Fibroblast of the aortic adventitia (primary cell): ENCODE results near the gene SPNS2. TPM values are rescaled to one million over a fixed set of nuclear protein-coding genes. Genes with fewer than 3 reads are reported as not detected.

Source experiments
- DNase-seq: peaks from one replicate; pipeline ENCODE4 v3.0.0-alpha.2; 2010; ENCODE audit warnings: low read depth
- H3K4me3 ChIP-seq: 2 replicates; pipeline ENCODE4 v1.5.1; 2011; ENCODE audit warnings: low read depth, mild to moderate bottlenecking, control low read depth, low read length, moderate library complexity
- CTCF ChIP-seq: IDR thresholded peaks from 2 replicates; pipeline ENCODE4 v1.5.1; 2011; ENCODE audit warnings: mild to moderate bottlenecking, low read length, control low read depth, inconsistent platforms; ENCODE audit not compliant: insufficient read depth
- total RNA-seq: library from RNA; depleted of rRNA; stranded (reverse); fragments of >200 nt; gene quantifications from 2 replicates; pipeline ENCODE4 v1.2.3, GENCODE V29; 2012; ENCODE audit warnings: low replicate concordance

SPNS2 gene
- total RNA-seq, 1 donor: 0.27 TPM

- DNase-seq: no peak
- no peak for TF ChIP-seq CTCF
- H3K4me3 ChIP-seq: no peak overlapping the region
Measured at GRCh38 chr17:4527566-4528125, 29.0 kb downstream of the SPNS2 start.

DNA sequence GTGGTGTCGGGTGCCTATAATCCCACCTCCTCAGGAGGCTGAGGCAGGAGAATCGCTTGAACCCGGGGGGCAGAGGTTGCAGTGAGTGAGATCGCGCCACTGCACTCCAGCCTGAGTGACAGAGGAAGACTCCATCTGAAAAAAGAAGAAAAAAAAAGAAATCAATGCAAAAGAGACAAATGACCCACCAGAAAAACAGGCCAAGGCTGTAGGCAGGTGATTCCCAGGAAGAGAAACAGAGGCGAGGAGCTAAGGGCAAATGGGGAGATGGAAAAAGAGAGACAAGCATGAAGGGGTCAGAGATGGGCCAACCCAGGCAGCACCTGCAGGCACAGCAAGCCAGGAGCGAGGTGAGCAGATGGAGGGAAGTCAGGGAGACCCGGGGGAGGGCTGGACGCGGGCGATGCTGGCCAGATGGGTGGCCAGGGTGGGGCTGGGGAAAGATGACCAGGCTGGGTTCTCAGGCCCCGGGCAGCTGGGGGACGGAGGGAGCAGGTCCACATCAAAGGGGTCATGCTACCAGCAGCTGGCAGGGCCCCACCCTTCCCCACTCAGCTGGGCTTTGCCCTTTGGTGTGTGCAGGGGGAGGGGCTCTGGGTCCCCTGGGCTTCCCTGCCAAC lies 31.0 kb downstream of the SPNS2 start:
- H3K4me3 ChIP-seq: no peak overlapping the region
- TF ChIP-seq CTCF: no peak
- no peak for DNase-seq

- DNase-seq: no peak
- TF ChIP-seq CTCF: no peak
Measured at GRCh38 chr17:4530799-4531730, 32.4 kb downstream of the SPNS2 start.

GRCh38 chr17:4531988-4532736 lies 33.5 kb downstream of the SPNS2 start:
- DNase-seq: no peak
- TF ChIP-seq CTCF: no peak
- H3K4me3 ChIP-seq: no peak overlapping the region

More at GRCh38 chr17:4530799-4531730, 32.4 kb downstream of the SPNS2 start:
- H3K4me3 ChIP-seq: no peak overlapping the region

GRCh38 chr17:4532860-4533522 lies 34.3 kb downstream of the SPNS2 start:
- H3K4me3 ChIP-seq: no peak overlapping the region
- DNase-seq: no peak
- TF ChIP-seq CTCF: no peak
